ENCODE measurements around the gene CDH2.

The CDH2 gene

GRCh38 chr18:28167835-28168349 lies 9.0 kb downstream of the CDH2 start:
- H3K36me3 ChIP-seq (ENCODE audit: control insufficient read depth, insufficient read depth, low read length) = no peaks in the 10 kb centered on the region
- H3K9ac ChIP-seq = no peak overlapping the region
- H3K9me3 ChIP-seq (ENCODE audit: control insufficient read depth, low read length) = no peaks in the 10 kb centered on the region
- no peak overlapping the region for H3K4me3 ChIP-seq (ENCODE audit: low read depth, low read length)
- H3K4me2 ChIP-seq (ENCODE audit: low read length) = no peak overlapping the region
- H3K27ac ChIP-seq = no peak overlapping the region
- TF ChIP-seq CTCF (IDR thresholded peaks at IDR 0.05) = no peak
- peaks cover 9% of the 10 kb centered on the region for H3K4me1 ChIP-seq
- no peak overlapping the region for H2AFZ ChIP-seq
- no peaks in the 10 kb centered on the region for H3K27me3 ChIP-seq (ENCODE audit: control insufficient read depth, insufficient read depth, low read length)
- H3K79me2 ChIP-seq = peaks cover 38% of the 10 kb centered on the region

GRCh38 chr18:28164771-28165483 lies 12.0 kb downstream of the CDH2 start:
- H3K9me3 ChIP-seq (ENCODE audit: control insufficient read depth, low read length) = no peaks in the 10 kb centered on the region
- H3K9ac ChIP-seq = no peak overlapping the region
- H2AFZ ChIP-seq = no peak overlapping the region
- no peak overlapping the region for H3K27ac ChIP-seq
- no peak overlapping the region for H3K4me2 ChIP-seq (ENCODE audit: low read length)
- no peak overlapping the region for H3K4me3 ChIP-seq (ENCODE audit: low read depth, low read length)
- H3K36me3 ChIP-seq (ENCODE audit: control insufficient read depth, insufficient read depth, low read length) = no peaks in the 10 kb centered on the region
- no peak for TF ChIP-seq CTCF (IDR thresholded peaks at IDR 0.05)
- H3K79me2 ChIP-seq = peaks cover 53% of the 10 kb centered on the region
- no peaks in the 10 kb centered on the region for H3K27me3 ChIP-seq (ENCODE audit: control insufficient read depth, insufficient read depth, low read length)
- H3K4me1 ChIP-seq = peaks cover 37% of the 10 kb centered on the region

GRCh38 chr18:28163201-28163775 lies 13.6 kb downstream of the CDH2 start:
- Histone ChIP-seq H3K4me1 (peaks cover 41% of the 10 kb centered on the region), H3K9me3 (ENCODE audit: control insufficient read depth, low read length) (no peaks in the 10 kb centered on the region), H3K36me3 (ENCODE audit: control insufficient read depth, insufficient read depth, low read length) (no peaks in the 10 kb centered on the region), H3K27me3 (ENCODE audit: control insufficient read depth, insufficient read depth, low read length) (no peaks in the 10 kb centered on the region), H3K4me3 (ENCODE audit: low read depth, low read length) (no peak overlapping the region), H3K9ac (no peak overlapping the region), H2AFZ (no peak overlapping the region), H3K4me2 (ENCODE audit: low read length) (no peak overlapping the region), H3K27ac (no peak overlapping the region), H3K79me2 (peaks cover 57% of the 10 kb centered on the region)
- no peak for TF ChIP-seq CTCF (IDR thresholded peaks at IDR 0.05)

- no peak overlapping the region for H3K4me2 ChIP-seq (ENCODE audit: low read length)
- no peaks in the 10 kb centered on the region for H3K27me3 ChIP-seq (ENCODE audit: control insufficient read depth, insufficient read depth, low read length)
- H3K79me2 ChIP-seq = peaks cover 59% of the 10 kb centered on the region
- no peaks in the 10 kb centered on the region for H3K36me3 ChIP-seq (ENCODE audit: control insufficient read depth, insufficient read depth, low read length)
- H2AFZ ChIP-seq = no peak overlapping the region
- H3K27ac ChIP-seq = no peak overlapping the region
- no peaks in the 10 kb centered on the region for H3K9me3 ChIP-seq (ENCODE audit: control insufficient read depth, low read length)
- H3K4me3 ChIP-seq (ENCODE audit: low read depth, low read length) = no peak overlapping the region
- H3K4me1 ChIP-seq = peaks cover 41% of the 10 kb centered on the region
- no peak for TF ChIP-seq CTCF (IDR thresholded peaks at IDR 0.05)
- H3K9ac ChIP-seq = no peak overlapping the region
Observed at GRCh38 chr18:28161608-28162599, 15.0 kb downstream of the CDH2 start.

Measured in parathyroid adenoma (tissue), 2 donors.